Fibroblast of mammary gland (primary cell): ENCODE results near the gene USP48.

ENCODE experiments used
- DNase-seq: peaks from one replicate; pipeline ENCODE4 v3.0.0-alpha.2; 2010; ENCODE audit warnings: low read depth
- H3K4me3 ChIP-seq: 2 replicates; pipeline ENCODE4 v1.5.1; 2011; ENCODE audit warnings: low read depth, mild to moderate bottlenecking, low read length, moderate library complexity; ENCODE audit not compliant: control insufficient read depth
- TF ChIP-seq, protein P1 (sequence below): conservative IDR thresholded peaks from 2 replicates; pipeline ENCODE4 v1.5.1; 2011; ENCODE audit warnings: low read depth, low read length, inconsistent platforms; ENCODE audit not compliant: control insufficient read depth, insufficient read depth

Gene USP48

DNA sequence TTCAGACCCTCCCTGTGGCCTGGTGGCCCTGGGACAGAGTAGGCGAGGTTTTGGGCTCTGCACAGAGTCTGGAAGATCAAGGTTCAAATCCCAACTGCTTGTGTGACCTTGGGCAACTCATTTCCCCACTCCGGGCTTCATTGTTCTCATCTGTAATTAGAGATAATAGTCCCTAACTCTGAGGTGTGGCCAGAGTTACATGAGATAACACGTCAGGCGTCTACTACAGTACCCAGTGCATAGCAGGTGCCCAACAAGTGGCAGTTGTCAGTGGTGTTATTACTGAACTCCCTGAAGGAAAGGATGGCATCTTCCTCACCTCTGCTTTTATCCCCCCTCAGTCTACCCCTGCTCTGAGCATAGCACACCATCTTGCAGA, 134.6 kb downstream of the USP48 start:
- no peak for DNase-seq
- no peak overlapping the region for H3K4me3 ChIP-seq
- TF ChIP-seq, protein P1, sequence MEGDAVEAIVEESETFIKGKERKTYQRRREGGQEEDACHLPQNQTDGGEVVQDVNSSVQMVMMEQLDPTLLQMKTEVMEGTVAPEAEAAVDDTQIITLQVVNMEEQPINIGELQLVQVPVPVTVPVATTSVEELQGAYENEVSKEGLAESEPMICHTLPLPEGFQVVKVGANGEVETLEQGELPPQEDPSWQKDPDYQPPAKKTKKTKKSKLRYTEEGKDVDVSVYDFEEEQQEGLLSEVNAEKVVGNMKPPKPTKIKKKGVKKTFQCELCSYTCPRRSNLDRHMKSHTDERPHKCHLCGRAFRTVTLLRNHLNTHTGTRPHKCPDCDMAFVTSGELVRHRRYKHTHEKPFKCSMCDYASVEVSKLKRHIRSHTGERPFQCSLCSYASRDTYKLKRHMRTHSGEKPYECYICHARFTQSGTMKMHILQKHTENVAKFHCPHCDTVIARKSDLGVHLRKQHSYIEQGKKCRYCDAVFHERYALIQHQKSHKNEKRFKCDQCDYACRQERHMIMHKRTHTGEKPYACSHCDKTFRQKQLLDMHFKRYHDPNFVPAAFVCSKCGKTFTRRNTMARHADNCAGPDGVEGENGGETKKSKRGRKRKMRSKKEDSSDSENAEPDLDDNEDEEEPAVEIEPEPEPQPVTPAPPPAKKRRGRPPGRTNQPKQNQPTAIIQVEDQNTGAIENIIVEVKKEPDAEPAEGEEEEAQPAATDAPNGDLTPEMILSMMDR = no peak

DNA sequence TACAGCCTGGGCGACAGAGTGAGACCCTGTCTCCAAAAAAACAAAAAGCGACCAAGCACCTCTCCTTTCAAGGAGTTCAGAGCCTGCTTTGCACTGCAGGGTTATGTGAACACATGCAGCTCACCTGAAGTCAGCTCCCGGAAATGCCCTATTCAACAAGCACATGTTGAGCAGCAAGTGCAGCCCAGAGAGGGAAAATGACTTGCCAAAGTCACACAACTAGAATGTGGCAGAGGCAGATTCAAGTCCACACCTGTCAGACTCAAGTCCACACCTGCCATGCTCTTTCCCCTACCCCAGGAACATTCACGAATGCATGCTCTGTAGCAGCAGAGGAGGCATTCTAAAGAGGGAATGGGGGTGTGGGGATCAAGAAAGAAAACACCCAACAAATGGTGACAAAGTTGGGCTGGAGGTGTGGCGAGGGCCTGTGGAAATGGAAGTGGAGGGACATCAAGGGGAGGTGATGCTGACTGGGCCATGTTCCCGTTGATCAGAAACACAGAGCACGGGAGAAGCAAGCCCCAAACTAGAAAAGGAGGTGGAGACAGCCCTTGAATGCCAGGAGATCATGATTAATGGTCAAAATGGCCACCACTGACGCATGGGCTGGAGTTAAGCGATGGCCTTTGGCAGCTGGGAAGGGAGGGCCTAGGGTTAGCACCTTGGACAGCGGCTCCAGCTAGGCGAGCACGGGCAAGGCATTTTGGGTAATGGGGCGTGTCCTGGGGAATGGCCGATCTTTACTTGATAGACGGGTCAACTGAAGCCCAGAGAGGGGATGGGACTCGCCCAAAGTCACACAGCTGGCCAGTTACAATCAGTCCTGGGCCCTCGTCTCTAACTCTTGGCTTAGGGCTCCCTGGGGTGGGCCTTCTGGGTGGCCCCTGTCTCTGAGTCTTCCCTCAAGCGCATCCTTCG, 135.3 kb downstream of the USP48 start:
- peak; percentile 59 for DNase-seq
- TF ChIP-seq, protein P1 = no peak
- no peak overlapping the region for H3K4me3 ChIP-seq

DNA sequence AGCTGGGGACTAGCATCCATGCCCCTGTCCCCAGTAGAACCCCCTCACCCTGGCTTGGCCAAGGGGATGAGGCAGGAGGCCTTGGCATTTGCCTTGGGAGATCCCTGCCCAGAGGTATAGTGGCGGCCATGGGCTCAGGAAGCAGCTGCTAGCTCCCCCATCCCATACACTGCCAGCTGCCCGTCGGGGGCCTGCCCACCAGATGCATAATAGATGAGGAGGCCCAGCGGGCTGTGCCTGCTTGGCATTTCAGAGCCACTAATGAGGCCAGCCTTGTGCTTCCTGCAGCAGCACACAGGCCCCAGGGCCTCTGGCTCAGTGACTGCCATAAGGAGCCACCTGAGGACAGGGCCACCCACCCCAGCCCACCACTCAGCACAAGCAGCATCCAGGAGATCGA, 137.4 kb downstream of the USP48 start:
- TF ChIP-seq, protein P1 = no peak
- no peak overlapping the region for H3K4me3 ChIP-seq
- DNase-seq = no peak

DNA sequence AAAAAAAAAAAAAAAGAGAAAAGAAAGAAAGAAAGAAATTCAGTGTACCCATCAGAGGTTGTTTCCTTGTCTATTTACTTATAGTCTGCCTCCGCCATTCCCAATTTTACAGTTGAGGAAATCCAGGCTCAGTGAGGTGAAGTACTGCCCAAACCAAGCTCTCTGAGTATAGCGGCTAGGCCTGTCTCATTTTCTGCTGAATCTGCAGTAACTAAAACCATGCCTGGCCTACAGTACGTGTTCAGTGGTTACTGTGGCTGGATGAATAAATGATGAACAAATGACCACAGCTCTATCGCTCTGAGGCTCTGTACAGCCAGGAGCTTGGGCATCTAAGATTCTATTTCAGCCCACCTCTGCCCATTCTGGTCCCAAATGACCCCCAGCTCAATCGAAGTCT, 138.0 kb downstream of the USP48 start:
- TF ChIP-seq, protein P1 = no peak
- H3K4me3 ChIP-seq = no peak overlapping the region
- no peak for DNase-seq

DNA sequence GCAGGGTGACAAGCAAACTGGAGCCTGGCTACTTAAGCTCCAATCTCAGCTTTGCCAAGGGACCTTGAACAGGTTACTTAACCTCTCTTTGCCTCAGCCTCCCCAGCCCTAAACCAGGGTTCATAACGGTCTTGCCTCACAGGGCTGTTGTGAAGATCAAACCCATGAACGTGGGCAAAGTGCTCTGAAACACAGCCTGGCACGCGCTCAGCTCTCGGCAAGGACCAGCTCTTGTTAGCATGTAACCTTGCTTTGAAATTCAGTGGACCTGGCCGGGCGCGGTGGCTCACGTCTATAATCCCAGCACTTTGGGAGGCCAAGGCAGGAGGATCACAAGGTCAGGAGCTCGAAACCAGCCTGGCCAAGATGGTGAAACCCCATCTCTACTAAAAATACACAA, 138.6 kb downstream of the USP48 start:
- DNase-seq = no peak
- TF ChIP-seq, protein P1 = no peak
- no peak overlapping the region for H3K4me3 ChIP-seq

DNA sequence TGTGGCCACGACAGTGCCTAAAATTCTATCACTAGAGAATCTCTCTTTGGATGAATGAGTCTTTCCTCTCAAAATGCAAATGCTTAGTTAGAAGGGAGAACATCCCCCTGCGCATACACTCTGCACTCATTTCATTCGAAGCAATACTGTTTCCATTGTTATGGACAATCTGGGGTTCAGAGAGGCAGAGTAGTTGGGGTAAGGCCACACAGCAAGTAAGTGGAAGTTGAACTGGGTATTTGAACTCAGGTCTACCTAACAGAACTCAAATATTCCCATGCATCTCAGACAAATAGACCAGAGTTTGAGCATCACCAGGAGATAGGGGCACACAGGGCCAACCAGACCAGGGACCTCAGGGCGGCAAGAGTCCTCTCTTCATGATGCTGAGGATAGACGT, 139.3 kb downstream of the USP48 start:
- TF ChIP-seq, protein P1 = no peak
- DNase-seq = no peak
- no peak overlapping the region for H3K4me3 ChIP-seq
